Measurements from ENCODE around the gene GANAB. TPM values are rescaled to one million over a fixed set of nuclear protein-coding genes. Genes with fewer than 3 reads are reported as not detected.
"Not testable (repeated sequence)": the region's sequence is repeated elsewhere in the genome, so short reads cannot be mapped to it uniquely, and the experiment has no call there.

GANAB gene
- total RNA-seq, 1 experiment from 2014 or later = 475 TPM

GRCh38 chr11:62676698-62677097, 30.3 kb upstream of the GANAB start:
- Histone ChIP-seq H3K27me3 (replicated peaks; ENCODE audit: insufficient read depth, low read depth, low read length, poor library complexity) (no peaks in the 10 kb centered on the region), H3K4me3 (ENCODE audit: low read depth, low read length, poor library complexity, severe bottlenecking) (no peak overlapping the region), H3K4me1 (ENCODE audit: insufficient read depth, low read length, poor library complexity, severe bottlenecking) (peaks cover 38% of the 10 kb centered on the region), H3K27ac (ENCODE audit: low read depth, low read length, poor library complexity, severe bottlenecking) (peak overlapping the region; percentile 26), H3K36me3 (ENCODE audit: insufficient read depth, low read length, poor library complexity, severe bottlenecking) (peaks cover 39% of the 10 kb centered on the region), H3K9me3 (ENCODE audit: low read depth, low read length, poor library complexity, severe bottlenecking) (no peaks in the 10 kb centered on the region)
- POLR2A ChIA-PET (ENCODE audit: low non-redundant PET) = interaction anchor here (1.0 kb wide), 1 partner anchor 12 kb away, joined by 4 read pairs; the partner anchor contains the start of genes C11orf98 and CSKMT
- BruUV-seq (replicated peaks) = no TSS peak
- CTCF ChIA-PET = interaction anchor here (0.5 kb wide), 1 partner anchor 189 kb away, joined by 5 read pairs; no protein-coding TSS in a partner anchor
- TF ChIP-seq EZH2 (IDR thresholded peaks at IDR 0.05; ENCODE audit: borderline replicate concordance, low read depth, low read length, poor library complexity, severe bottlenecking) (no peak), CTCF (conservative IDR thresholded peaks at IDR 0.05; ENCODE audit: low read depth, low read length) (no peak)
- DNase-seq (ENCODE audit: low spot score) = no peak
- intact Hi-C loops (cut with micrococcal nuclease; ENCODE audit: unreplicated experiment) = no loop called here

GRCh38 chr11:62675415-62675814, 29.0 kb upstream of the GANAB start:
- not testable (repeated sequence) for BruUV-seq (replicated peaks)
- POLR2A ChIA-PET (ENCODE audit: low non-redundant PET) = interaction anchor here (0.6 kb wide), 1 partner anchor 122 kb away, joined by 3 read pairs; no protein-coding TSS in a partner anchor

GRCh38 chr11:62673196-62673525, 26.7 kb upstream of the GANAB start:
- Histone ChIP-seq H3K27me3 (replicated peaks; ENCODE audit: insufficient read depth, low read depth, low read length, poor library complexity) (no peaks in the 10 kb centered on the region), H3K27ac (ENCODE audit: low read depth, low read length, poor library complexity, severe bottlenecking) (peak overlapping the region; percentile 90), H3K4me3 (ENCODE audit: low read depth, low read length, poor library complexity, severe bottlenecking) (peak overlapping the region; percentile 85), H3K36me3 (ENCODE audit: insufficient read depth, low read length, poor library complexity, severe bottlenecking) (peaks cover 39% of the 10 kb centered on the region), H3K9me3 (ENCODE audit: low read depth, low read length, poor library complexity, severe bottlenecking) (no peaks in the 10 kb centered on the region), H3K4me1 (ENCODE audit: insufficient read depth, low read length, poor library complexity, severe bottlenecking) (peaks cover 30% of the 10 kb centered on the region)
- no peak for TF ChIP-seq EZH2 (IDR thresholded peaks at IDR 0.05; ENCODE audit: borderline replicate concordance, low read depth, low read length, poor library complexity, severe bottlenecking)
- TF ChIP-seq CTCF (conservative IDR thresholded peaks at IDR 0.05; ENCODE audit: low read depth, low read length) = no peak
- no TSS peak for BruUV-seq (replicated peaks)
- DNase-seq (ENCODE audit: low spot score) = no peak
- ChIA-PET CTCF (no interaction called here), POLR2A (ENCODE audit: low non-redundant PET) (interaction anchor here (0.6 kb wide), 2 partner anchors 44 to 211 kb away, joined by 4 to 6 read pairs; no protein-coding TSS in a partner anchor)
- intact Hi-C loops (cut with micrococcal nuclease; ENCODE audit: unreplicated experiment) = no loop called here

More at GRCh38 chr11:62675415-62675814, 29.0 kb upstream of the GANAB start:
- H3K36me3 ChIP-seq (ENCODE audit: insufficient read depth, low read length, poor library complexity, severe bottlenecking) = peaks cover 39% of the 10 kb centered on the region
- H3K27ac ChIP-seq (ENCODE audit: low read depth, low read length, poor library complexity, severe bottlenecking); H3K9me3 ChIP-seq (ENCODE audit: low read depth, low read length, poor library complexity, severe bottlenecking); DNase-seq (ENCODE audit: low spot score); intact Hi-C loops (cut with micrococcal nuclease; ENCODE audit: unreplicated experiment); H3K4me3 ChIP-seq (ENCODE audit: low read depth, low read length, poor library complexity, severe bottlenecking); H3K27me3 ChIP-seq (replicated peaks; ENCODE audit: insufficient read depth, low read depth, low read length, poor library complexity): not testable (repeated sequence)
- CTCF ChIA-PET = interaction anchor here (0.7 kb wide), 1 partner anchor 112 kb away, joined by 3 read pairs; the partner anchor contains the start of gene TMEM179B
- peaks cover 38% of the 10 kb centered on the region for H3K4me1 ChIP-seq (ENCODE audit: insufficient read depth, low read length, poor library complexity, severe bottlenecking)

Measured in A673 (cell line).